ENCODE data around the gene CLK3. TPM values are rescaled to one million over a fixed set of nuclear protein-coding genes. Genes with fewer than 3 reads are reported as not detected.

CLK3 gene
- total and polyA plus RNA-seq, 4 experiments from 2014 or later: 59.1 to 167 (median 128) TPM

GRCh38 chr15:74633781-74634180, 18.1 kb downstream of the CLK3 start:
- peaks cover 41% of the 10 kb centered on the region for H3K36me3 ChIP-seq (ENCODE audit: insufficient read depth, low read length)
- peaks cover 14 to 85% of the 10 kb centered on the region in 2 donors for H3K36me3 Mint-ChIP-seq
- peak overlapping the region in 2 of 7 donors; percentile 1 to 4 for H3K27ac Mint-ChIP-seq
- POLR2A ChIA-PET (ENCODE audit: partially characterized antibody): interaction anchor here (1.9 to 4.5 kb wide), 3 partner anchors 18 to 137 kb away, joined by 7 to 21 read pairs (median 10); partner anchors contain the start of gene CLK3
- H3K9me3 Mint-ChIP-seq: peaks cover 0 to 1% (median 0%) of the 10 kb centered on the region in 8 donors
- no peak overlapping the region for H3K4me3 ChIP-seq (ENCODE audit: low read length in 2 of 2)
- CTCF ChIA-PET (ENCODE audit: partially characterized antibody): interaction anchor here (0.5 to 19.9 kb wide), 24 partner anchors 9 to 934 kb away, joined by 3 to 389 read pairs (median 5); partner anchors contain the start of genes CLK3, FAM219B and RPP25
- no peak overlapping the region for H3K4me3 Mint-ChIP-seq
- no peaks in the 10 kb centered on the region for H3K4me1 ChIP-seq (ENCODE audit: insufficient read depth, low read length)
- DNase-seq: no peak
- H3K4me1 Mint-ChIP-seq: peaks cover 1 to 6% (median 4%) of the 10 kb centered on the region in 4 donors
- no peak overlapping the region for H3K27ac ChIP-seq (ENCODE audit: low read depth, low read length)
- intact Hi-C loops (cut with micrococcal nuclease): loop anchor here (5.0 kb wide), 1 partner anchor 209 kb away; the partner anchor contains the start of gene ULK3
- no peaks in the 10 kb centered on the region for H3K27me3 Mint-ChIP-seq
- no peaks in the 10 kb centered on the region for H3K9me3 ChIP-seq (ENCODE audit: control insufficient read depth in 1 of 2, low read length in 2 of 2)
- H3K27me3 ChIP-seq (ENCODE audit: insufficient read depth, low read length): no peaks in the 10 kb centered on the region

GRCh38 chr15:74635228-74635627, 19.6 kb downstream of the CLK3 start:
- H3K9me3 ChIP-seq (ENCODE audit: control insufficient read depth in 1 of 2, low read length in 2 of 2): no peaks in the 10 kb centered on the region
- DNase-seq: peak; percentile 68 to 70 (median 68)
- Mint-ChIP-seq H3K36me3 (peaks cover 16 to 84% of the 10 kb centered on the region in 2 donors), H3K9me3 (peaks cover 0 to 1% (median 0%) of the 10 kb centered on the region in 8 donors), H3K4me1 (peaks cover 1 to 6% (median 4%) of the 10 kb centered on the region in 4 donors), H3K27me3 (no peaks in the 10 kb centered on the region), H3K4me3 (no peak overlapping the region), H3K27ac (peak overlapping the region in 3 of 7 donors; percentile 5 to 79 (median 14))
- H3K27me3 ChIP-seq (ENCODE audit: insufficient read depth, low read length): no peaks in the 10 kb centered on the region
- peaks cover 40% of the 10 kb centered on the region for H3K36me3 ChIP-seq (ENCODE audit: insufficient read depth, low read length)
- H3K4me3 ChIP-seq (ENCODE audit: low read length in 2 of 2): no peak overlapping the region
- H3K4me1 ChIP-seq (ENCODE audit: insufficient read depth, low read length): no peaks in the 10 kb centered on the region
- ChIA-PET CTCF (ENCODE audit: partially characterized antibody) (interaction anchor here (0.7 to 19.9 kb wide), 32 partner anchors 10 to 326 kb away, joined by 3 to 389 read pairs (median 5); partner anchors contain the start of genes CLK3, CYP1A2, FAM219B and RPP25), POLR2A (ENCODE audit: partially characterized antibody) (interaction anchor here (0.6 to 2.4 kb wide), 5 partner anchors 133 to 318 kb away, joined by 3 to 10 read pairs (median 4); no protein-coding TSS in a partner anchor)
- intact Hi-C loops (cut with micrococcal nuclease): loop anchor here (1.0 kb wide), 4 partner anchors 134 to 315 kb away; no protein-coding TSS in a partner anchor
- H3K27ac ChIP-seq (ENCODE audit: low read depth, low read length): no peak overlapping the region

DNA sequence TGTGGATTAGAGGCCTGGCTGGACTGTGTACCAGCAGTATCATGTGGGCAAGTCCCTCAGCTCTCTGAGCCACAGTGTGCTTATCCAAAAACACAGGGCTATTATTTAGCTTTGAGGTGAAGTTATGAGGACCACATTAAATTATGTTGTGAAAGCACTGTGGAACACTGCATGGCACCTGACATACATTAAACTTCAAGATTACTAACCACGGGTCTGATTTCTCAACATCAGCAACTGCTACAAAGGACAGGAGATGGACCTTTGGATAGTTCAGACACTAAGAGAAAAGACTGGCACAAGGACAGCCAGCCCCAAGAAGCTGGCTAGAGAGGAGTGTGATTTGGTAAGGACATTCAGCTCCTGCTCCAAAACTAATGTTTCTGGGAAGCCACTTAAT, 21.3 kb downstream of the CLK3 start:
- Histone ChIP-seq H3K27ac (ENCODE audit: low read depth, low read length) (no peak overlapping the region), H3K4me3 (ENCODE audit: low read length in 2 of 2) (no peak overlapping the region), H3K4me1 (ENCODE audit: insufficient read depth, low read length) (no peaks in the 10 kb centered on the region), H3K9me3 (ENCODE audit: control insufficient read depth in 1 of 2, low read length in 2 of 2) (no peaks in the 10 kb centered on the region), H3K36me3 (ENCODE audit: insufficient read depth, low read length) (peaks cover 50% of the 10 kb centered on the region), H3K27me3 (ENCODE audit: insufficient read depth, low read length) (no peaks in the 10 kb centered on the region)
- H3K27ac Mint-ChIP-seq: peak overlapping the region in 1 of 7 donors; percentile 9
- peaks cover 17 to 84% of the 10 kb centered on the region in 2 donors for H3K36me3 Mint-ChIP-seq
- H3K4me1 Mint-ChIP-seq: peaks cover under 1 to 3% (median 2%) of the 10 kb centered on the region in 4 donors
- POLR2A ChIA-PET (ENCODE audit: partially characterized antibody): no interaction called here
- no peak overlapping the region for H3K4me3 Mint-ChIP-seq
- no peaks in the 10 kb centered on the region for H3K27me3 Mint-ChIP-seq
- CTCF ChIA-PET (ENCODE audit: partially characterized antibody): interaction anchor here (1.0 to 19.9 kb wide), 13 partner anchors 8 to 314 kb away, joined by 3 to 389 read pairs (median 8); no protein-coding TSS in a partner anchor
- peaks cover 0 to 1% (median 0%) of the 10 kb centered on the region in 8 donors for H3K9me3 Mint-ChIP-seq
- DNase-seq: no peak
- intact Hi-C loops (cut with micrococcal nuclease): no loop called here

- POLR2A ChIA-PET (ENCODE audit: partially characterized antibody): interaction anchor here (0.5 kb wide), 1 partner anchor 9 kb away, joined by 3 read pairs; no protein-coding TSS in a partner anchor
- Histone ChIP-seq H3K9me3 (ENCODE audit: control insufficient read depth in 1 of 2, low read length in 2 of 2) (no peaks in the 10 kb centered on the region), H3K27ac (ENCODE audit: low read depth, low read length) (no peak overlapping the region), H3K36me3 (ENCODE audit: insufficient read depth, low read length) (peaks cover 32% of the 10 kb centered on the region), H3K4me1 (ENCODE audit: insufficient read depth, low read length) (no peaks in the 10 kb centered on the region), H3K4me3 (ENCODE audit: low read length in 2 of 2) (no peak overlapping the region), H3K27me3 (ENCODE audit: insufficient read depth, low read length) (no peaks in the 10 kb centered on the region)
- Mint-ChIP-seq H3K4me1 (peaks cover 1 to 4% (median 3%) of the 10 kb centered on the region in 4 donors), H3K36me3 (peaks cover 13 to 72% of the 10 kb centered on the region in 2 donors), H3K27me3 (no peaks in the 10 kb centered on the region), H3K27ac (peak overlapping the region in 3 of 7 donors; percentile 30 to 46 (median 38)), H3K4me3 (no peak overlapping the region), H3K9me3 (no peaks in the 10 kb centered on the region)
- CTCF ChIA-PET (ENCODE audit: partially characterized antibody): interaction anchor here (0.9 to 19.9 kb wide), 3 partner anchors 10 to 152 kb away, joined by 3 to 389 read pairs (median 23); no protein-coding TSS in a partner anchor
- DNase-seq: no peak
- intact Hi-C loops (cut with micrococcal nuclease): no loop called here
These were observed 25.5 kb downstream of the CLK3 start for GRCh38 chr15:74641151-74641550.

GRCh38 chr15:74642348-74642733, 26.7 kb downstream of the CLK3 start:
- Histone ChIP-seq H3K4me1 (ENCODE audit: insufficient read depth, low read length) (no peaks in the 10 kb centered on the region), H3K27ac (ENCODE audit: low read depth, low read length) (no peak overlapping the region), H3K4me3 (ENCODE audit: low read length in 2 of 2) (no peak overlapping the region), H3K27me3 (ENCODE audit: insufficient read depth, low read length) (no peaks in the 10 kb centered on the region), H3K9me3 (ENCODE audit: control insufficient read depth in 1 of 2, low read length in 2 of 2) (no peaks in the 10 kb centered on the region), H3K36me3 (ENCODE audit: insufficient read depth, low read length) (peaks cover 21% of the 10 kb centered on the region)
- Mint-ChIP-seq H3K27ac (peak overlapping the region in 3 of 7 donors; percentile 11 to 36 (median 30)), H3K4me3 (no peak overlapping the region), H3K27me3 (no peaks in the 10 kb centered on the region), H3K4me1 (peaks cover 4 to 5% (median 4%) of the 10 kb centered on the region in 4 donors), H3K36me3 (peaks cover 10 to 67% of the 10 kb centered on the region in 2 donors), H3K9me3 (no peaks in the 10 kb centered on the region)
- DNase-seq: no peak
- POLR2A ChIA-PET (ENCODE audit: partially characterized antibody): no interaction called here
- intact Hi-C loops (cut with micrococcal nuclease): no loop called here
- CTCF ChIA-PET (ENCODE audit: partially characterized antibody): interaction anchor here (1.0 to 19.9 kb wide), 3 partner anchors 11 to 309 kb away, joined by 3 to 389 read pairs (median 23); no protein-coding TSS in a partner anchor

GRCh38 chr15:74642734-74643664, 27.4 kb downstream of the CLK3 start:
- no peak overlapping the region for H3K4me3 ChIP-seq (ENCODE audit: low read length in 2 of 2)
- intact Hi-C loops (cut with micrococcal nuclease): no loop called here
- no peaks in the 10 kb centered on the region for H3K27me3 Mint-ChIP-seq
- no peak for DNase-seq
- peaks cover 4 to 5% (median 4%) of the 10 kb centered on the region in 4 donors for H3K4me1 Mint-ChIP-seq
- peaks cover 16% of the 10 kb centered on the region for H3K36me3 ChIP-seq (ENCODE audit: insufficient read depth, low read length)
- H3K27me3 ChIP-seq (ENCODE audit: insufficient read depth, low read length): no peaks in the 10 kb centered on the region
- no peaks in the 10 kb centered on the region for H3K9me3 ChIP-seq (ENCODE audit: control insufficient read depth in 1 of 2, low read length in 2 of 2)
- no peaks in the 10 kb centered on the region for H3K9me3 Mint-ChIP-seq
- H3K36me3 Mint-ChIP-seq: peaks cover 10 to 61% of the 10 kb centered on the region in 2 donors
- no peaks in the 10 kb centered on the region for H3K4me1 ChIP-seq (ENCODE audit: insufficient read depth, low read length)
- CTCF ChIA-PET (ENCODE audit: partially characterized antibody): interaction anchor here (3.3 to 19.9 kb wide), 2 partner anchors 12 to 130 kb away, joined by 23 to 389 read pairs; no protein-coding TSS in a partner anchor
- POLR2A ChIA-PET (ENCODE audit: partially characterized antibody): no interaction called here
- peak overlapping the region in 4 of 7 donors; percentile 36 to 83 (median 57) for H3K27ac Mint-ChIP-seq
- H3K4me3 Mint-ChIP-seq: no peak overlapping the region
- no peak overlapping the region for H3K27ac ChIP-seq (ENCODE audit: low read depth, low read length)

Measured in CD4-positive, alpha-beta memory T cell (primary cell).